GM18868 (cell line): ENCODE measurements around the gene TSPEAR.

ENCODE experiments used
- ATAC-seq: cut with Tn5 transposase; IDR thresholded peaks from one replicate; pipeline ENCODE4 v1.9.1; 2021; ENCODE audit warnings: mild to moderate bottlenecking, moderate library complexity; ENCODE audit not compliant: unreplicated experiment

TSPEAR gene

GRCh38 chr21:44723177-44724131 is 12.1 kb upstream of the TSPEAR start:
- ATAC-seq, result no peak

GRCh38 chr21:44722731-44723130 is 11.4 kb upstream of the TSPEAR start:
- no peak for ATAC-seq

- ATAC-seq, result no peak
These were observed 8.8 kb upstream of the TSPEAR start for GRCh38 chr21:44720170-44720569.

- no peak for ATAC-seq
These were observed 7.2 kb upstream of the TSPEAR start for GRCh38 chr21:44718571-44718970.

- ATAC-seq, result no peak
These were observed 6.7 kb upstream of the TSPEAR start for GRCh38 chr21:44718093-44718492.

GRCh38 chr21:44716984-44717383 is 5.6 kb upstream of the TSPEAR start:
- no peak for ATAC-seq

- no peak for ATAC-seq
These were observed 3.5 kb upstream of the TSPEAR start for GRCh38 chr21:44714905-44715304.

- ATAC-seq, result no peak
These were observed 2.5 kb upstream of the TSPEAR start for GRCh38 chr21:44713846-44714245.

- no peak for ATAC-seq
These were observed 1.8 kb upstream of the TSPEAR start for GRCh38 chr21:44713130-44713529.

GRCh38 chr21:44712203-44713028 is 1.0 kb upstream of the TSPEAR start:
- no peak for ATAC-seq

GRCh38 chr21:44710756-44711326 is 531 bp downstream of the TSPEAR start:
- ATAC-seq, result no peak

- no peak for ATAC-seq
These were observed 1.1 kb downstream of the TSPEAR start for GRCh38 chr21:44710294-44710665.

- no peak for ATAC-seq
These were observed 1.7 kb downstream of the TSPEAR start for GRCh38 chr21:44709426-44710293.

GRCh38 chr21:44708866-44709425 is 2.4 kb downstream of the TSPEAR start:
- ATAC-seq, result no peak

- ATAC-seq, result no peak
These were observed 3.0 kb downstream of the TSPEAR start for GRCh38 chr21:44708213-44708865.

- no peak for ATAC-seq
These were observed 4.4 kb downstream of the TSPEAR start for GRCh38 chr21:44706706-44707581.

- ATAC-seq, result no peak
These were observed 5.2 kb downstream of the TSPEAR start for GRCh38 chr21:44706026-44706705.

GRCh38 chr21:44704636-44705001 is 6.8 kb downstream of the TSPEAR start:
- no peak for ATAC-seq
